ENCODE results near the gene ZFP36L1.

DNA sequence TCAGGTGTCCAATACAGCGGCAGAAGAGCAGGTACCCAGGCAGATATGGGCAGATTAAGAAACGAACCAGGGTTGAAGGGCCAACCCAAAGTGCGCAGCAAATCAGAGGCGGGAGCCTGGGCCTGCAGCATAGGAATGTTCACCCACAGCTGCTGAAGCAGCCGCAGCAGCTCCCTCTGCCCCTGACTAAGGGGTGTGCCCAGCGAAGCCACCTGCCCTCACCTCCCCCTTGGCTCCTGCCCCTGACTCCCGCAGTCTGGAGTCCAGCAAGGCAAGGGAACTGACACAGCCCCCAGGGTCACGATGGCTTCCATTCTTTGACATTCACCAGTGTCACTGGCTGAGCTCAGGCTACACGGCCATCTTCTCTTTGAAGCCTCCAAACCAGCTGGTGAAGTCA is 27.3 kb upstream of the ZFP36L1 start:
- TF ChIP-seq, protein P1, sequence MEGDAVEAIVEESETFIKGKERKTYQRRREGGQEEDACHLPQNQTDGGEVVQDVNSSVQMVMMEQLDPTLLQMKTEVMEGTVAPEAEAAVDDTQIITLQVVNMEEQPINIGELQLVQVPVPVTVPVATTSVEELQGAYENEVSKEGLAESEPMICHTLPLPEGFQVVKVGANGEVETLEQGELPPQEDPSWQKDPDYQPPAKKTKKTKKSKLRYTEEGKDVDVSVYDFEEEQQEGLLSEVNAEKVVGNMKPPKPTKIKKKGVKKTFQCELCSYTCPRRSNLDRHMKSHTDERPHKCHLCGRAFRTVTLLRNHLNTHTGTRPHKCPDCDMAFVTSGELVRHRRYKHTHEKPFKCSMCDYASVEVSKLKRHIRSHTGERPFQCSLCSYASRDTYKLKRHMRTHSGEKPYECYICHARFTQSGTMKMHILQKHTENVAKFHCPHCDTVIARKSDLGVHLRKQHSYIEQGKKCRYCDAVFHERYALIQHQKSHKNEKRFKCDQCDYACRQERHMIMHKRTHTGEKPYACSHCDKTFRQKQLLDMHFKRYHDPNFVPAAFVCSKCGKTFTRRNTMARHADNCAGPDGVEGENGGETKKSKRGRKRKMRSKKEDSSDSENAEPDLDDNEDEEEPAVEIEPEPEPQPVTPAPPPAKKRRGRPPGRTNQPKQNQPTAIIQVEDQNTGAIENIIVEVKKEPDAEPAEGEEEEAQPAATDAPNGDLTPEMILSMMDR (IDR thresholded peaks at IDR 0.05; ENCODE audit: poor library complexity, severe bottlenecking) = no peak
- TF ChIP-seq TAF1 (IDR thresholded peaks at IDR 0.05; ENCODE audit: low read depth) (no peak), EP300 (conservative IDR thresholded peaks at IDR 0.05; ENCODE audit: poor library complexity, severe bottlenecking) (no peak), POLR2AphosphoS5 (IDR thresholded peaks at IDR 0.05) (no peak), SMC3 (conservative IDR thresholded peaks at IDR 0.05; ENCODE audit: poor library complexity) (no peak), EZH2 (IDR thresholded peaks at IDR 0.05; ENCODE audit: borderline replicate concordance, insufficient read depth, low read length, poor library complexity, severe bottlenecking) (no peak), RAD21 (conservative IDR thresholded peaks at IDR 0.05) (no peak), MXI1 (conservative IDR thresholded peaks at IDR 0.05; ENCODE audit: poor library complexity, severe bottlenecking) (no peak)
- TF ChIP-seq, protein P2, sequence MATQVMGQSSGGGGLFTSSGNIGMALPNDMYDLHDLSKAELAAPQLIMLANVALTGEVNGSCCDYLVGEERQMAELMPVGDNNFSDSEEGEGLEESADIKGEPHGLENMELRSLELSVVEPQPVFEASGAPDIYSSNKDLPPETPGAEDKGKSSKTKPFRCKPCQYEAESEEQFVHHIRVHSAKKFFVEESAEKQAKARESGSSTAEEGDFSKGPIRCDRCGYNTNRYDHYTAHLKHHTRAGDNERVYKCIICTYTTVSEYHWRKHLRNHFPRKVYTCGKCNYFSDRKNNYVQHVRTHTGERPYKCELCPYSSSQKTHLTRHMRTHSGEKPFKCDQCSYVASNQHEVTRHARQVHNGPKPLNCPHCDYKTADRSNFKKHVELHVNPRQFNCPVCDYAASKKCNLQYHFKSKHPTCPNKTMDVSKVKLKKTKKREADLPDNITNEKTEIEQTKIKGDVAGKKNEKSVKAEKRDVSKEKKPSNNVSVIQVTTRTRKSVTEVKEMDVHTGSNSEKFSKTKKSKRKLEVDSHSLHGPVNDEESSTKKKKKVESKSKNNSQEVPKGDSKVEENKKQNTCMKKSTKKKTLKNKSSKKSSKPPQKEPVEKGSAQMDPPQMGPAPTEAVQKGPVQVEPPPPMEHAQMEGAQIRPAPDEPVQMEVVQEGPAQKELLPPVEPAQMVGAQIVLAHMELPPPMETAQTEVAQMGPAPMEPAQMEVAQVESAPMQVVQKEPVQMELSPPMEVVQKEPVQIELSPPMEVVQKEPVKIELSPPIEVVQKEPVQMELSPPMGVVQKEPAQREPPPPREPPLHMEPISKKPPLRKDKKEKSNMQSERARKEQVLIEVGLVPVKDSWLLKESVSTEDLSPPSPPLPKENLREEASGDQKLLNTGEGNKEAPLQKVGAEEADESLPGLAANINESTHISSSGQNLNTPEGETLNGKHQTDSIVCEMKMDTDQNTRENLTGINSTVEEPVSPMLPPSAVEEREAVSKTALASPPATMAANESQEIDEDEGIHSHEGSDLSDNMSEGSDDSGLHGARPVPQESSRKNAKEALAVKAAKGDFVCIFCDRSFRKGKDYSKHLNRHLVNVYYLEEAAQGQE (IDR thresholded peaks at IDR 0.05; ENCODE audit: borderline replicate concordance) = no peak

Measured in neural cell (in vitro differentiated cells).